HG02759 (cell line): ENCODE data around the gene PREX1.

Experiments
- ATAC-seq: cut with Tn5 transposase; IDR thresholded peaks from one replicate; pipeline ENCODE4 v1.9.1; 2021; ENCODE audit warnings: mild to moderate bottlenecking, moderate library complexity; ENCODE audit not compliant: unreplicated experiment

PREX1 gene

DNA sequence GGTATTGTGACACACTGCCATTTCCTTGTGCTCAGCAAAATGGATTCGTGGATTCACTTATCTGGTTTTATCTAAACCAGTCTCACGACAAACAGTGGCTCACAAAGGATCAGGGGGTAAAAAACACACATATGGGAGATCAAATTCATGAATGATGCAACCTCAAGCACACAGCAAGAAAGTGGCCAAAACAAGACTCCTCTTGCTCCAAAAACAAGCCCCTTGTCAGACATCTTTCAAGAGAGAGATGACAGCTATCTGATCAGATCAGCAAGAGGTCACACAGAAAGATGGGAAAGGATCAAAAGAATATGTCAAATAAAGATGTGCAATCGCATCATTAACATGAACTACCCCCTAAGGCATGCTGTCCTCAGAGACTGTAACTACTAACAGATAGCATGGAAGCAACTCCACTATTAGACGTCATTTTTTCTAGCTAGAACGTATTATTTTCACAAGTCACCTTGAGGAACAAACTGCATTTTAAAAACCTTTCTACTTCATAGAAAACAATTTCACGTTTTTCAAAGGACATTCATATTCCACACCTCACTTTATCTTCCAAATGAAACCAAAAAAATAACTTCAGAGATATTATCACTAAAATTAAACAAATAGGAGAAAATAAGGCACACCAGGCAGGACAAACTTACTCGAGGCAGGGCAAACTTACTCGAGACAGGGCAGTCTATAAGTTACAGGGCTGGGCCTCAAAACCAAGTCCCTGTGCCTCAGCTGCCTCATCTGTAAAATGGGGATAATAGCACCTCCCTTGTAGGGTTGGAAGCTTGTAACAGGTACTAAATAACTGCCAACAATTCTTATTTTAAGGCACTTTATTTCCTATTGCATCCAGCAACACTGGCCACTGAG, 122.3 kb downstream of the PREX1 start:
- ATAC-seq, result no peak

DNA sequence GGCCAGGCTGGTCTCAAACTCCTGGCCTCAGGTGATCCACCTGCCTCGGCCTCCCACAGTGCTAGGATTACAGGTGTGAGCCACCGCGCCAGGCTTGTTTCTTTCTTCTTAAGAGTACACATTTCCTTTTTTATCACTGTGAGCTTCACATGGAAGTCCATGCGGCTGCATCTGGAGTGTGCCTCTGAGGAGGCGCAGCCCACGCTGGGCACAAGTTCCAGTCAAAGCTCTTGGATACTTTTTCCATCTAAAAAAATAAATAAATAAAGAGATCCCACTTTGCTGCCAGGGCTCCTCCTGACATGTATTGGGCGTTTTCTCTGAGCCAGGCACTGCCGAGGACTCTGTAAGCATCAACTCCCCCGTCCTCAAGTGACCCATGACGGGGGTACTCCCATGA, 123.0 kb downstream of the PREX1 start:
- no peak for ATAC-seq

DNA sequence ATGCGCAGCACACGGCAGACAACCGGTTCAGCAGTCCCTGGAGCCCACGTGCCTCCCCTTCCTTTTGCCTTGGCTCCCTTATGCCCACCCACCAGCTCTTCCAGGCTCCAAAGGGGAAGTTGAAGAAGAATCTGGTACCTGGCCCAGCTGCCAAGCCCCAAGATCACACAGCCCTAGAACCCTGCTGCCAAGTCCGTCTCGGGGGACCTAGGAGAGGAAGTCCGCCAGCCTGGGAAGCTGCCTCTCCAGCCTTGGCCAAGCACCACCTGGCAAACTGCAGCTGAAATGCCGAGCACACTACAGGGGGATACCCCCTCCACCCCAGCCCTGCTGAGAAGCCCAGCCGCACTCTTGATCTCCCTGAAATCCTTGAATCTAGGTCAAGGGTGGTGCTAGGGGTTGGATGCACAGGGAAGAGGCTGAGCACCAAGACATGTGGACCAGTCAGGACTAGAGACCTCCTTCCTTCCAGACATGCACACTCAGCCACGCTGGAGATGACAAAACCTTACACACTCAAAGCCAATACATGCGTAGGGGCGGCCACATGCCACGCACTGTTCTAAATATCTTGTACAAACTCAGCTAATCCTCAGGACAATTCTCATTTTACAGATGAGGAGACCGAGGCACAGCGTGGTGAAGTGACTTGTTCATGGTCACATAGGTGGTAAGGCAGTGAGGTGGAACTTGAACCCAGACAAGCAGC, 124.1 kb downstream of the PREX1 start:
- no peak for ATAC-seq

DNA sequence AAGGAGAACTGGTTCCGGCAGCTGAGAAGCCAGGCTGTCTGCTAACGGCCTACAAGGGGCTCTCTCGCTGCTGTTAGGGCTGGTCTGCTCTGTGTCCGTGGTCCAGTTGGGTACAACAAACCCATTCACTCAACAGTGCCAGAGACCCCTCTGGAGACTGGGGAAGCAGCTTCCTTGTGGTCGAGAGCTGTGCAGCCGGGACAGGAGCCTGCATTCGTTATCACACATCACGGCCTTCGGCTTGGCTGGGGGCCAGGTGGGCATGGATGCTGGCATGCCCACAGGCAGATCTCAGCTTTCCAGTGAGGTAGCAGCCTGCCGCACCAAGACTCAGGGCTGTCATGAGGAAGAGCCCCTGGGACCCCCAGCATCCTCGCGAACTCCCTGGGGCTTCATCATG, 124.7 kb downstream of the PREX1 start:
- no peak for ATAC-seq

DNA sequence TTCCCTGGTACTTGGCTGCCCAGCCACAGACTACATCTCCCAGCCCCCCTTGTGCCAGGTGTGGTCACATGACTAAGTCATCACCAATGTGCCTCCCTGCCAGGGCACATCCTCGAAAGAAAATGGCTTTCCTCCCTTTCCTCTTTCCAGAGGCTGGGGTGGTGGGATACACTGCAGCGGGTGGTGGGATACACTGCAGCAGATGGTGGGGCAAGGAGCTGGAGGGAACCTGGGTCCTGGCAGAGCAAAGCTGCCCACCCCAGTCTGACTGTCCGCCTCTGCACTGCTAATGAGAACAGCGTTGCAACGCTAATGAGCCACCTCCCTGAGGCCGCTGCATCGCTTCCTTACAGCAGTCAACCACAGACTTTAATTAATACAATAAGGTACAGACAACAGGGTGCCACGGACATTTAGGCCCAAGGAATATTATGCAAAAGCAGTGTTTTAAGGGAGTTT, 125.3 kb downstream of the PREX1 start:
- ATAC-seq, result no peak

DNA sequence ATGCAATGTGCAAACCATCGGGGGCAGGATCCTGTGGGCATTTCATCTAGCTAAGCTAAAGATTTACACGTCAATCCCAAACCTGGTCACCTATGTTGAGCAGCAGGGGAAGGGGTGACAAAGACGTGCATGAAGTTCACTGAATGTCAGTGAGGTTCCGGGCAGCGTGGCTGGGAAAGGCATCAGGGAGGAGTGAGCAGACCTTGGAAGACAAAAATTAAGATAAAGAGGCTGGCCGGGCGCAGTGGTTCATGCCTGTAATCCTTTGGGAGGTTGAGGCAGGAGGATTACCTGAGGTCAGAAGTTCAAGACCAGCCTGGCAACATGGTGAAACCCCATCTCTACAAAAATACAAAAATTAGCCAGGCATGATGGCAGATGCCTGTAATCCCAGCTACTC, 126.1 kb downstream of the PREX1 start:
- no peak for ATAC-seq

DNA sequence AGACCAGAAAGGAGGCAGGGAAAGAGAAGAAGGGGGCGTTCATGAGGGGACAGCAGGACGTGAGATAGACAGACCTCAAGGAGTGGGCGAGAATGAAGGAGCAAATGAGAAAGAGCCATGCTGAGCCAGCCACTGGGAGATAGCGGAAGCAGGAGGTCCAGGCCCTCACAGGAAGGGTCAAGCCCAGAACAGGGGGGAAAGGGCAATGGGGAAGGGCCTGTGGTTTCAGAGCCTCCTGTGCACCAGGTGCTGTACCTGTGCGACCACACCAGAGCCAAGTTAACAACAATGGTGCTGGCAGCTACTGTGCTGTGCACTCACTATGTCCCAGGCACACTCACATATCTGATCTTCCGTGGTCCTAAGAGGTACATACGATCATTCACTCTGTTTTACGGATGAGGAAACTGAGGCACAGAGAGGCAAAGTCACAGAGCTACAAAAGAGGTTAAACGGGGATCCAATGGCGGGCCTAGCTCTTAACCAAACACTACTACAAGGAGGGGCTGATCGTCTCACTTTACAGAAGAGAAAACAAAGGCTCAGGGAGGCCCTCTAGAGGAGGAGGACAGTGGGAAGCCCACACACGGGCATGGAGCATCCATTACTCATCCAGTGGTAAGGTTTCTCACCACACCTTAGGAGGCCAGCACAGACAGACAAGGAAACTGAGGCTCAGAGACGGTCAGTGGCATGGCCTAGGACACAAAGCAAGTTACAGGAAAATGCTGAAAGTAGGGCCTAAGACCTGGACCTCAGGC, 129.1 kb downstream of the PREX1 start:
- ATAC-seq, result no peak

DNA sequence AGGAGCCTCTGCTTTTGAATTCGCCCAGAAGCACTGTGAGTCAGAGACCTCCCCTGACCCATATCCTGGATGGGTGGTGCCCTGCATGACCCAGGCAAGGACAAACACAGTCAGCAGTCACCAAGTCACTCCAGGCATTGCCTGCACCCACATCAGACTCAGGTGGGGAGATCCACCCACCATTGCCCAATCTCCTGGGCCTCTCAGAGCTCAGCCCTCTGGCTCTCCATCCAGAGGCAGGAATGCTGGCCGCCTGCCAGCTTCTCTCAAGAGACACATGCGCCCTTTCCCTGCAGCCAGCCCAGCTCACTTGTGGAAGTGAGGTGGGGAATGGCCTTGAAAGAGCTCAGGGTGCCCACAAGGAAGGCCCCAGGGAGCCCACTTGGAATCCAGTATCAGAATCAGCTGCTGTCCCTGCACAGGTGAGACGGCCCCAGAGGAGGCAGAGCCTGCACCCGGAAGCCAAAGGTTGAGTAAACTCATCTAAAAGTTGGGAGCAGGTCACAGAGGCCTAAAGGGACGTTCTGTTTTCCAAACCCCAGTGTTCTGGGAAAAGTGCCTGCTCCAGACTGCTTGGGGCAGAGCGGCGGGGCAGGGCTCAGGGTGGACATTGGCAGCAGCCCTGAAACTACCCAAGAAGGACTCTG, 129.8 kb downstream of the PREX1 start:
- no peak for ATAC-seq

DNA sequence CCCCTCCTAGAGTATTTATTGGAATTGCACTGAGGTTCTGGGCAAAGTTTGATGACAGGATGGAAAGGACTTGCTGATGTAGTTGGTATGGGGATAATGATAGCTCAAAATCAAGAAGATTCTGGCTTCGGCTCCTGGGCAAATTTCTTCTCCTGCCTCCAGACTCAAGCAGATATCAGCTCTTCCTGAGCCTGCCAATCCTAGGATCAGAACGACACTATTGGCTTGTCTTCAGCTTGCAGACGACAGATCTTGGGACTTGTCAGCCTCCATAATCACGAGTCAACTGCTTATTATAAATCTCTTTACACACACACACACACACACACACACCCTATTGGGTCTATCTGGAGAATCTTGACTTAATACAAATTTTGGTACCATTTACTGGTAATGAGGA, 131.1 kb downstream of the PREX1 start:
- no peak for ATAC-seq

DNA sequence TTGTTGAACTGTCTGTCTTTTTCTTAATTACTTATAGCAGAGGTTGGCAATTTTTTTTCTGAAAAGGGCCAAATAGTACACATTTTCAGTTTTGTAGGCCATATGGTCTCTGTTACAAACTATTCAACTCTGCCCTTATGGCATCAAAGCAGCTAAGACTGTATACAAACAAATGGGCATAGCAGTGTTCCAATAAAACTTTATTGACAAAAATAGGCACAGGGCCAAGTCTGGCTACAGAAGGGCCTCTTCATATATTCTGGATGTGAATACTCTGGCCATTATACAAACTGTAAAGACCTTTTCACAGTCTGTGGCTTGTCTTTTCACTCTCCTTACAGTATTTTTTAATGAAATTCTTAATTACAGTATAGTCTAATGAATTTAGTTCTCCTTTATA, 132.1 kb downstream of the PREX1 start:
- no peak for ATAC-seq

DNA sequence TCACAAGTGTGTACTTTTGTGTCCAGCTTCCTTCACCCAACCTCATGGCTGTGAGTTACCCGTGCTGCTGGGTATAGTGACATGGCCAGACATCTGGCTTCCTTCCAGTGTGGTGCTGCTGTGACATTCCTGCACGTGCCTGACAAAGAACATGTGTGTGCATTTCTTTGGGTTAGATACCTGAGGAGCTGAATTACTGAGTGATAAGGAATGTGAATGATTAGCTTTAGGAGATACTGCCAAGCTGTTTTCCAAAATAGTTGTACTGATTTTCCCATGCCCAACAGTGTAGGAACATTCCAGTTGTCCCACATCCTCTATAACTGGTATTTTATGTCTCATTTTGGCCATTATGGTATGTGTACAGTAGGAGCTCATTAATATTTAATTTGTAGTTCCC, 132.5 kb downstream of the PREX1 start:
- ATAC-seq, result no peak

DNA sequence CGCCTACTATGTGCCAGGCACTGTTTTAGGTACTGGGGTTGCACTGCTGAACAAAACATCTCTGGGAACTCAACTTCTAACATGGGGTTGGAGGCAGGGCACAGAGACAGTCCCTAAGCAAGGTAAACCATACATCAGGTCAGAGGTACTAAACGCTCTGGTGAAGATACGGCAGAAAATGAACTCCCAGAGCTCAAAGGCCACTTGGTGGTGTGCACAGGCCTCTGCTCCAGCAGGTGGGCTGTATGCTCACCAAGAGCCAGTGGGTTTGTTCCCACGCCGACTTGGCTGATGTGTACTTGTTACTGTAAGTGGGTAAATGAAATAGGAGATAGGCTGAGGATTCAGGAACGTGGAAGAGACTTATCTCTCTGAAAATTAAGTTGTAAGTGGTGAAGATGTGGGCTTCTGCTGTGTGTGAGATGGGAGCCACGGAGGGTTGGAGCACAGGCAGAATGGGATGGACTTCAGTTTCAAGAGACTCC, 133.4 kb downstream of the PREX1 start:
- ATAC-seq, result no peak

DNA sequence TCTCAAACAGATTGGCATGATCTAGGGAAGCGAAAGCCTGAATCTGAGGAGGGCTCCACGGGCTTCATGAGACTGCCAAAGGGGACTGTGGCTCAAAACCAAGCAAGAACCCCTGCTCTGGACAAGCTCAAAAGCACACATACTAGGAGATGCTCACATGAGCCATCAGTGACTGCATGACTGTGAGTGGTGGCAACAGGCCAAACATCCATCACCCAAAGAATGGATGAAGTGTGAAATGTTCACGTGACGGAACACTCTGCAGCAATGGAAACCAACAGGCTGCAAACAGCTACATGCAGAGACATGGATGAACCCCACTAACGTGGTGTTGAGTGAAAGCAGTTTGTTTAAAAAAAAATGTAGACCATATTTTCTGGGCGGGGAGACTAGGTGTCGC, 136.3 kb downstream of the PREX1 start:
- ATAC-seq, result no peak

DNA sequence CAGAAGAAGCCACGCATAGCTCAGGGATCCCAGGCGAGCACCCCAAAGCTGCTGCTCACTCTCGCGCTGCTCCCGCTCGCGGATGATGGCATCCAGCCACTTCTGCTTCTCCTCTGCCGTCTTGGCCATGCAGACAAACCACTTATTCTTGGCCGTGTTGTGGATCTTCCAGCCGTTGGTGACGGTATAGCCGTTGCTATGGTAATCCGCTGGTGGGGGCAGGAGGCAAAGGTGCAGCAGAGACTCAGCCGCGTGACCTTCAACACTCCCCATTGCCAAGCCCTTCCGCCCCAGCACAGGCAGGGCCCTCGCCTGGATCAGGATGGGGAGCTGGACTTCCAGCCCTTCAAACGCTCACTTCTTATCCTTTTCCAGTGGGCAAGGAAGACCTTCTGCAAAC, 136.9 kb downstream of the PREX1 start:
- no peak for ATAC-seq

DNA sequence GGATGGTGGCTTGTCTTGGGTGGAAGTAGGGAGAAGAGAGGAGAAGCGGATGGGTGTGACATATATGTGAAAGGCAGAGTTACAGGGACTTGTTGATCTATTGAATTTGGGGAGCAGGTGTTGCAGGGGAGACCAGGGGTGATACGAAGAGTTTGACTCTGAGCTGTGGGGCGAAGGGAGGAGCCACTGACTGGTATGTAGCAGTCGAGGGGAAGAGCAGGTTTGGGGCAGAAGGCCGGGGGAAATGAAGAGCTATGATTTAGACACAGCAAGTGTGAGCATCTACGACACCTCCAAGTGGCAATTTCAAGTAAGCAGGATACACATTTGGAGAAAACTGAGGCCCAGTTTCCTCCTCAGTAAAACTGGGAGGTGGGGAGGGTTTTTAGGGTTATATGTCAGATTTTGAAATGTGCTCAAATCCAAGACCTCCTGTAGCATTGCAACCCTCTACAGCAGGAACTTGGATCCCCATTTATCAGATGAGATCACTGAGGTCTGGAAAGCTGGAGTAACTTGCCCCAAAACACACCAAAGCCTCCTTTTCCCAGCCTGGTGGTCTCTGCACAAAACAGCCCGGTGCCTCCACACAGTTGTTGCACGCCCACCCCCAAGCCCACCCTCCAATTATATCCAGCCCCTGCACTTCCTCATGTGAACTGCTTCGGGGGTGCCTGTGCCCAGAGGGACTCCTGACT, 137.8 kb downstream of the PREX1 start:
- no peak for ATAC-seq

DNA sequence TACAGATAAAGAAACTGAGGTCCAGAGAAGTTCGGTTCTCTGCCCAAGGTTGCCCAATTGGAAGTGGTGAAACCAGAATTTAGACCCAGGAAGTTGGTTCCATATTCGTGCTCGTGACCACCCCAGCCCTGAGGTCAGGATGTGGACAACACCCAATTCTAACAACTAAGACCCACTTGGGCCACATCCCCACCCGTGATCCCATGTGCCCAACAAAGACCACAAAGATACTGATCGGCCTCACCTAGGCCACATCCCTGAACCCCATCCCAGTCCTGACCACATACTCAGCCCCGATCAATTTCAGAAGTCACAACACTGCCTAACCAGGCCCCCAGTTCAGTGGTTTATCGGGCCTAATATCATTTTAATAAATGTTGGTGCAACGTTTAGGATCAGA, 138.4 kb downstream of the PREX1 start:
- no peak for ATAC-seq

DNA sequence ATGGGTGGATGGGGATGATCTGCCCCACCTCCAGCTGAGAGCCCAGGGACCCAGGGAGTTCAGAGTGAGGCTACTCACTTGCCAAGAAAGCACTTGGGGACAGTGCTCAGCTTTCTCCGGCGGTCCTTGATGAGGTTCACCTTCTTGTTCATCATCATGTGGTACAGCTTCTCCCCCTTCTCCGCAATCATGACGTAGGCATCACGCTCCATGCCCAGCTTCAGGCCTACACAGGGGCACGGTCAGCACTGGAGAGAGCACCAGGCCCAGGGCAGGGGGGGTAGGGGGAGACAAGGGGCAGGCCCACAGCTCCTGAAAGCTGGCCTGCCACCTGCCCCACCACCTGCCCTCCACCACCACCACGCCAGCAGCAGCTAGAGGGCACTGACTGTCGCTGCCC, 139.2 kb downstream of the PREX1 start:
- no peak for ATAC-seq

DNA sequence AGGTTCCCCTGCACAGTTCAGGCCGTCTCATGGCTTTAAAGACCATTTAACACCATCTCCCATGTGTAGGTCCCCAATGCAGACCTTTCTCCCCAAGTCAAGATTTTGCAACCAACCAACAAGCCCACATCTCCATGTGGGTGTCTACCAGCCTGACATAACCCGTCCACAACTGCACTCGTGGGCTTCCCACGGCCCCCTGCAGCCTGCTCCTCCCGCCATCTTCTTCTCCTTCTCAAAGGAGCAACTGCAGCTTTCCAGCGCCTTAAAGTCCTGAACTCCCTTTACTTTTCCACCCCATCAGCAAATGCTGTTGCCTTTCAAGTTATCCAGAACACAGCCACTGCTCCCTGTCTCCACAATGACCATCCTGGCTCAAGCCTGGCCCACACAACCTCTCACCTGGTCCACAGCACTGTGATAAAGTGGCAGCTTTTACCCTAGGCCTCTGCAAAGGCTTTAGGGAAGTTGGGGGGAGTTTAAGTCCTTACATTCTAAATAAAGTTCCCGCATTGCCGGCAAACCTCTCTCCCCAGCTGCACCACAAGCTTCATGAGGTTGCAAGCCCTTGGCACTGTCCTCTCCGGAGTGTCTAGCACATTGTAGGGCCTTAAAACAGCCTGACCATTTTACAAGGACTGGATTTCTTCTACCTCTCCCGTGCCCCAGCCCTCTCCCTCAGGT, 140.5 kb downstream of the PREX1 start:
- ATAC-seq, result no peak

DNA sequence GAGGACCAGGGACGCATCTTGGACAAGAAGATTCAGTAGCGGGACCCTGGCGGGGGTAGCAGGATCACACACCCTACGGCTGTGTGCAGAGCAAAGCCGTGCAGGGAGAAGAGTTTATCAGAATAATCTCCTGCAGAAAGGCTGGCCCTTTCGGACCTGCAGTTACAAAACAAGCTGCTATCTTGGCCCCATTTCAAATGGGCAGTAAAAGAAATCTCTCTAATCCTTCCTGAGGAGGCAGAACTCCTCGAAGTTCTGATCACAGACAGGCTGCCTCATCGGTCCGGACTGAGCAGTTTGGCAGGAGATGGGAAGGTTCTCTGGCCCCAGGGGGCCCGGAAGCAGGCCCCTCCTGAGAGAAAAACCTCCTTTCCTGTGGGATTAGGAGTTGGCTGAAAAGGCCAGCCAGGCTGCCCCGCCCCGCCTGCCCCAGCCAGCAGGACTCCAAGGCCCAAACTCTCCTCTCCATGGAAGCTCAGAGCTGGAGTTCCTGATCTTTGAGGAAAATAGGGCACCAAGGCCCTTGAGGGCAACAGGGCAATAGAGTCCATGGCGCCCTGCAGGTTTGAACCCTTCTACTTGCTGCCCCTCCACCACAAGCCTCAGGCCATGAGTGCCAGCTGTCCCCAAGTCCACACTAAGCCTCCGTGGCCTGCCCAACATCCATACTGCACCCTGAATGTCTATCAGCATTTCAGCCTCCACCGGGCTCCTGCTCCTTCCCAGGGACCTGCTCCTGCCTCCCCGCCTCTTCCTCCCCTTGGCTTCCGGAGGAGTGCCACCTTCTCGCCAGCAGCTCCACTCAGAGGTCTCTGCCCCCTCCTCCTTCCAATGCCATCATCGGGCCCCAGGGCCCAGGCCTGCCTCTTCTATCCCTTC, 141.3 kb downstream of the PREX1 start:
- no peak for ATAC-seq
